GM23338 (cell line): ENCODE results near the gene TMEM38A. TPM values are rescaled to one million over a fixed set of nuclear protein-coding genes. Genes with fewer than 3 reads are reported as not detected.

Experiments used
- ATAC-seq: fragments of 200-7000 bp; cut with Tn5 transposase; 3 replicates; pipeline ENCODE4 v1.9.1; 2020
- DNase-seq: peaks from one replicate; pipeline ENCODE4 v3.0.0-alpha.2; 2015; ENCODE audit warnings: low spot score
- H2AFZ ChIP-seq: fragments of 200-600 bp; sonication (generic); 2 replicates; pipeline ENCODE4 v1.8.0; 2016; ENCODE audit warnings: antibody characterized with exemption, mild to moderate bottlenecking, moderate library complexity
- H3F3A ChIP-seq: fragments of 200-600 bp; sonication (generic); replicated peaks from 2 replicates; pipeline ENCODE4 v1.8.0; 2017; ENCODE audit warnings: antibody characterized with exemption, mixed run types, low read depth
- H3K27ac ChIP-seq: fragments of 200-600 bp; sonication (generic); 2 replicates; pipeline ENCODE4 v1.6.1; 2016; ENCODE audit warnings: low read depth
- H3K27me3 ChIP-seq: fragments of 200-600 bp; sonication (generic); 2 replicates; pipeline ENCODE4 v1.8.0; 2016; ENCODE audit warnings: mild to moderate bottlenecking, mixed run types, moderate library complexity; ENCODE audit not compliant: insufficient read depth
- H3K36me3 ChIP-seq: fragments of 200-600 bp; sonication (generic); 2 replicates; pipeline ENCODE4 v1.8.0; 2016; ENCODE audit warnings: mild to moderate bottlenecking; ENCODE audit not compliant: insufficient read depth
- H3K4me1 ChIP-seq: fragments of 200-600 bp; sonication (generic); 2 replicates; pipeline ENCODE4 v1.8.0; 2016; ENCODE audit warnings: mild to moderate bottlenecking, moderate library complexity; ENCODE audit not compliant: insufficient read depth
- H3K4me2 ChIP-seq: fragments of 200-600 bp; sonication (generic); 2 replicates; pipeline ENCODE4 v1.7.1; 2017; ENCODE audit warnings: mixed run types
- H3K4me3 ChIP-seq: fragments of 200-600 bp; sonication (generic); 2 replicates; pipeline ENCODE4 v1.6.1; 2016; ENCODE audit warnings: mixed run types
- H3K79me2 ChIP-seq: fragments of 200-600 bp; sonication (generic); replicated peaks from 2 replicates; pipeline ENCODE4 v1.8.0; 2017; ENCODE audit warnings: mild to moderate bottlenecking; ENCODE audit not compliant: insufficient read depth
- H3K9me2 ChIP-seq: fragments of 200-600 bp; sonication (generic); 2 replicates; pipeline ENCODE4 v1.8.0; 2017; ENCODE audit not compliant: insufficient read depth
- H4K20me1 ChIP-seq: fragments of 200-600 bp; sonication (generic); replicated peaks from 2 replicates; pipeline ENCODE4 v1.8.0; 2017; ENCODE audit warnings: mild to moderate bottlenecking; ENCODE audit not compliant: insufficient read depth
- H3K27ac Mint-ChIP-seq: 2 replicates; pipeline ENCODE4 v1.8.0; 2020; ENCODE audit warnings: inconsistent platforms, mild to moderate bottlenecking, moderate library complexity, mixed read lengths
- H3K27me3 Mint-ChIP-seq: 3 replicates; pipeline ENCODE4 v1.8.0; 2022; ENCODE audit warnings: low read depth, mild to moderate bottlenecking, moderate library complexity, mixed read lengths, inconsistent platforms; ENCODE audit not compliant: insufficient read depth, poor library complexity
- H3K36me3 Mint-ChIP-seq: 3 replicates; pipeline ENCODE4 v1.8.0; 2021; ENCODE audit warnings: low read depth, mild to moderate bottlenecking, inconsistent platforms, moderate library complexity, mixed read lengths
- H3K4me1 Mint-ChIP-seq: 3 replicates; pipeline ENCODE4 v1.8.0; 2020; ENCODE audit warnings: mild to moderate bottlenecking, inconsistent platforms, mixed read lengths
- H3K4me3 Mint-ChIP-seq: 3 replicates; pipeline ENCODE4 v1.8.0; 2021; ENCODE audit warnings: moderate library complexity, mild to moderate bottlenecking, inconsistent platforms, mixed read lengths
- H3K9me3 Mint-ChIP-seq: 3 replicates; pipeline ENCODE4 v1.8.0; 2020; ENCODE audit warnings: moderate library complexity, mild to moderate bottlenecking, inconsistent platforms, mixed read lengths
- CREB1 ChIP-seq: fragments of 250-450 bp; sonication (Bioruptor Pico); IDR thresholded peaks from 2 replicates; pipeline ENCODE4 v1.5.0; 2020; ENCODE audit warnings: low read depth, mild to moderate bottlenecking, moderate library complexity
- polyA plus RNA-seq: library from polyadenylated mRNA; unstranded; fragments of >200 nt; fragmentation: Nextera tagmentation; extraction: Ambion mirVana; gene quantifications from 2 replicates; pipeline ENCODE4 v1.2.1, GENCODE V29; 2016
- total RNA-seq: library from RNA; depleted of rRNA; stranded (reverse); fragments of >200 nt; shearing (Covaris generic); gene quantifications from 2 replicates; pipeline ENCODE4 v1.2.3, GENCODE V29; 2014
- TF ChIP-seq, protein P1 (sequence below): fragments of 250-450 bp; sonication (Bioruptor Pico); IDR thresholded peaks from 2 replicates; pipeline ENCODE4 v1.5.0; 2020; ENCODE audit warnings: mild to moderate bottlenecking, moderate library complexity
- TF ChIP-seq, protein P2 (sequence below): IDR thresholded peaks from 2 replicates; pipeline ENCODE4 v1.6.1; 2016; ENCODE audit warnings: antibody characterized with exemption

The TMEM38A gene
- total and polyA plus RNA-seq, 2 experiments from 2014 or later = 5.9 to 14.1 TPM

DNA sequence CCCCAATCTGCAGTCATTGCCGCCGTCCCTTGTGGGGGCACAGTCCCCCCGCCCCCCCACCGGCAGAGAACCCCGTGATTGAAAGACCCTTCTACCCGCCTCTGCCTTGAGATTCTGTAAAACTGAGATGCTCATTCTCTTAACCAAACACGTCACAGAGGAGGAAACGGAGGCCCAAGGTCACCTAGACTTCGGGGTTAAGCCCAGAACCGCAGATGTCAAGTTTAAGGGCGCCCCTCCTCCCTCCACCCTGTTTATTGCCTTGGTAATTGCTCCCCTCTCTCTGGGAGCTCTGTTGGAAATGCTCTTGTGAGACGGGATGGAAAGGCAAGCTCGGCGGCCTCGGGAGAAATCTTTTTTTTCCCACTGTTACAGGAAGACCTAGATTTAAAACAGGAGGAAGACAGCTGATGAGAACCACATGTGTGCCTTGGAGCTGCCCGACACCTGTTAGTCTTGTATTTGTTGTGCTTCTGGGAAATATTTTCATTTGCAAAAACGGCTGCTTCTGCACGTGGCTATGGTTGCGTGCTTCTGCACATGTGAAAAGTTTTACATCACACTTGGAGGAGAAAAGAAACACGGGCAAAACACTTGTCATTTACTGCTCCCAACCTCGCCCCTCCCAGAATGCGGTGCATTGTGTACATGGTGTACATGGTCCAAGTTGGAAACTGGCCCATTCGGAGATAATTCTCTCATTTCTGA lies 31.8 kb upstream of the TMEM38A start:
- Mint-ChIP-seq H3K27me3 (peaks cover 21% of the 10 kb centered on the region), H3K36me3 (peaks cover 19% of the 10 kb centered on the region; the same call in 2 of the 3 replicates), H3K9me3 (no peaks in the 10 kb centered on the region; the same call in 2 of the 3 replicates), H3K27ac (peak overlapping the region; percentile 98), H3K4me1 (peaks cover 26% of the 10 kb centered on the region), H3K4me3 (peak overlapping the region; percentile 97)
- H4K20me1 ChIP-seq = peaks cover 23% of the 10 kb centered on the region
- H3F3A ChIP-seq = peaks cover 10% of the 10 kb centered on the region; the same call in 1 of the 2 replicates
- no peaks in the 10 kb centered on the region for H3K9me2 ChIP-seq
- peak overlapping the region; percentile 94 for H3K4me3 ChIP-seq
- H3K27ac ChIP-seq = peak overlapping the region; percentile 94
- H3K27me3 ChIP-seq = no peaks in the 10 kb centered on the region
- ATAC-seq (peak; percentile 22), DNase-seq (peak; percentile 71)
- peak overlapping the region; percentile 84 for H3K4me2 ChIP-seq
- peaks cover 9% of the 10 kb centered on the region for H3K4me1 ChIP-seq
- TF ChIP-seq, protein P1, sequence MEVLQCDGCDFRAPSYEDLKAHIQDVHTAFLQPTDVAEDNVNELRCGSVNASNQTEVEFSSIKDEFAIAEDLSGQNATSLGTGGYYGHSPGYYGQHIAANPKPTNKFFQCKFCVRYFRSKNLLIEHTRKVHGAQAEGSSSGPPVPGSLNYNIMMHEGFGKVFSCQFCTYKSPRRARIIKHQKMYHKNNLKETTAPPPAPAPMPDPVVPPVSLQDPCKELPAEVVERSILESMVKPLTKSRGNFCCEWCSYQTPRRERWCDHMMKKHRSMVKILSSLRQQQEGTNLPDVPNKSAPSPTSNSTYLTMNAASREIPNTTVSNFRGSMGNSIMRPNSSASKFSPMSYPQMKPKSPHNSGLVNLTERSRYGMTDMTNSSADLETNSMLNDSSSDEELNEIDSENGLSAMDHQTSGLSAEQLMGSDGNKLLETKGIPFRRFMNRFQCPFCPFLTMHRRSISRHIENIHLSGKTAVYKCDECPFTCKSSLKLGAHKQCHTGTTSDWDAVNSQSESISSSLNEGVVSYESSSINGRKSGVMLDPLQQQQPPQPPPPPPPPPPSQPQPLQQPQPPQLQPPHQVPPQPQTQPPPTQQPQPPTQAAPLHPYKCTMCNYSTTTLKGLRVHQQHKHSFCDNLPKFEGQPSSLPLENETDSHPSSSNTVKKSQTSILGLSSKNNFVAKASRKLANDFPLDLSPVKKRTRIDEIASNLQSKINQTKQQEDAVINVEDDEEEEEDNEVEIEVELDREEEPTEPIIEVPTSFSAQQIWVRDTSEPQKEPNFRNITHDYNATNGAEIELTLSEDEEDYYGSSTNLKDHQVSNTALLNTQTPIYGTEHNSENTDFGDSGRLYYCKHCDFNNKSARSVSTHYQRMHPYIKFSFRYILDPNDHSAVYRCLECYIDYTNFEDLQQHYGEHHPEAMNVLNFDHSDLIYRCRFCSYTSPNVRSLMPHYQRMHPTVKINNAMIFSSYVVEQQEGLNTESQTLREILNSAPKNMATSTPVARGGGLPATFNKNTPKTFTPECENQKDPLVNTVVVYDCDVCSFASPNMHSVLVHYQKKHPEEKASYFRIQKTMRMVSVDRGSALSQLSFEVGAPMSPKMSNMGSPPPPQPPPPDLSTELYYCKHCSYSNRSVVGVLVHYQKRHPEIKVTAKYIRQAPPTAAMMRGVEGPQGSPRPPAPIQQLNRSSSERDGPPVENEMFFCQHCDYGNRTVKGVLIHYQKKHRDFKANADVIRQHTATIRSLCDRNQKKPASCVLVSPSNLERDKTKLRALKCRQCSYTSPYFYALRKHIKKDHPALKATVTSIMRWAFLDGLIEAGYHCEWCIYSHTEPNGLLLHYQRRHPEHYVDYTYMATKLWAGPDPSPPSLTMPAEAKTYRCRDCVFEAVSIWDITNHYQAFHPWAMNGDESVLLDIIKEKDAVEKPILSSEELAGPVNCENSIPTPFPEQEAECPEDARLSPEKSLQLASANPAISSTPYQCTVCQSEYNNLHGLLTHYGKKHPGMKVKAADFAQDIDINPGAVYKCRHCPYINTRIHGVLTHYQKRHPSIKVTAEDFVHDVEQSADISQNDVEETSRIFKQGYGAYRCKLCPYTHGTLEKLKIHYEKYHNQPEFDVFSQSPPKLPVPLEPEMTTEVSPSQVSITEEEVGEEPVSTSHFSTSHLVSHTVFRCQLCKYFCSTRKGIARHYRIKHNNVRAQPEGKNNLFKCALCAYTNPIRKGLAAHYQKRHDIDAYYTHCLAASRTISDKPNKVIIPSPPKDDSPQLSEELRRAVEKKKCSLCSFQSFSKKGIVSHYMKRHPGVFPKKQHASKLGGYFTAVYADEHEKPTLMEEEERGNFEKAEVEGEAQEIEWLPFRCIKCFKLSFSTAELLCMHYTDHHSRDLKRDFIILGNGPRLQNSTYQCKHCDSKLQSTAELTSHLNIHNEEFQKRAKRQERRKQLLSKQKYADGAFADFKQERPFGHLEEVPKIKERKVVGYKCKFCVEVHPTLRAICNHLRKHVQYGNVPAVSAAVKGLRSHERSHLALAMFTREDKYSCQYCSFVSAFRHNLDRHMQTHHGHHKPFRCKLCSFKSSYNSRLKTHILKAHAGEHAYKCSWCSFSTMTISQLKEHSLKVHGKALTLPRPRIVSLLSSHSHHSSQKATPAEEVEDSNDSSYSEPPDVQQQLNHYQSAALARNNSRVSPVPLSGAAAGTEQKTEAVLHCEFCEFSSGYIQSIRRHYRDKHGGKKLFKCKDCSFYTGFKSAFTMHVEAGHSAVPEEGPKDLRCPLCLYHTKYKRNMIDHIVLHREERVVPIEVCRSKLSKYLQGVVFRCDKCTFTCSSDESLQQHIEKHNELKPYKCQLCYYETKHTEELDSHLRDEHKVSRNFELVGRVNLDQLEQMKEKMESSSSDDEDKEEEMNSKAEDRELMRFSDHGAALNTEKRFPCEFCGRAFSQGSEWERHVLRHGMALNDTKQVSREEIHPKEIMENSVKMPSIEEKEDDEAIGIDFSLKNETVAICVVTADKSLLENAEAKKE (CRISPR knock-in tag) = no peak
- peak; percentile 43; the same call in 1 of the 2 replicates for TF ChIP-seq CREB1 (CRISPR knock-in tag)
- H3K79me2 ChIP-seq = peaks cover 53% of the 10 kb centered on the region
- no peak overlapping the region; the same call in none of the 2 replicates for H2AFZ ChIP-seq
- H3K36me3 ChIP-seq = no peaks in the 10 kb centered on the region

DNA sequence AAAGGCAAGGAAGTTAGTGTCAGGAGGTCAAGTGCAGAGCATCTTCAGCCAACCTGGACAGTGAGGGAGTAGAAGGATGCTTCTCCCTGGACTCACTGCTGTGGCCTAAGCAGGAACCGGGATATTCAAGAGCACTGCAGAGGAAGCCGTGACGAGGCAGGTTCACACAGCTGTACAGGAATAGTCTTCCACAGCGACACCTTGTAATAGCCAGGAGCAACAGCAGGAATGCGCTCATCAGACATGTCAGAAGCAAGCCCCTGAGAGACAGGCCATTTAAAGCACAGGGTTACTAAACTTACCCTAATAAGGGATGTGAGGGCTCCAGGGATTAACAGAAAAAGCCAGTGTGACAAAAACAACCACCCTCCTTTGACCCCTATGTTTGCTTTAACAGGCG lies 29.5 kb upstream of the TMEM38A start:
- H3K4me2 ChIP-seq = no peak overlapping the region
- TF ChIP-seq, protein P2, sequence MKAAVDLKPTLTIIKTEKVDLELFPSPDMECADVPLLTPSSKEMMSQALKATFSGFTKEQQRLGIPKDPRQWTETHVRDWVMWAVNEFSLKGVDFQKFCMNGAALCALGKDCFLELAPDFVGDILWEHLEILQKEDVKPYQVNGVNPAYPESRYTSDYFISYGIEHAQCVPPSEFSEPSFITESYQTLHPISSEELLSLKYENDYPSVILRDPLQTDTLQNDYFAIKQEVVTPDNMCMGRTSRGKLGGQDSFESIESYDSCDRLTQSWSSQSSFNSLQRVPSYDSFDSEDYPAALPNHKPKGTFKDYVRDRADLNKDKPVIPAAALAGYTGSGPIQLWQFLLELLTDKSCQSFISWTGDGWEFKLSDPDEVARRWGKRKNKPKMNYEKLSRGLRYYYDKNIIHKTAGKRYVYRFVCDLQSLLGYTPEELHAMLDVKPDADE = no peak
- peaks cover 4% of the 10 kb centered on the region for H4K20me1 ChIP-seq
- no peak for ATAC-seq
- H3F3A ChIP-seq = peaks cover 10% of the 10 kb centered on the region; the same call in 1 of the 2 replicates
- no peak overlapping the region for H3K4me3 Mint-ChIP-seq
- H3K36me3 Mint-ChIP-seq = peaks cover 25% of the 10 kb centered on the region
- peaks cover 45% of the 10 kb centered on the region for H3K79me2 ChIP-seq
- H3K9me3 Mint-ChIP-seq = no peaks in the 10 kb centered on the region; the same call in 2 of the 3 replicates
- no peaks in the 10 kb centered on the region for H3K27me3 ChIP-seq
- no peak overlapping the region for H2AFZ ChIP-seq
- DNase-seq = no peak
- H3K4me1 ChIP-seq = peaks cover 5% of the 10 kb centered on the region
- H3K4me3 ChIP-seq = no peak overlapping the region
- H3K27ac ChIP-seq = 0 out of 2 replicates have a peak overlapping the region, but pooled peaks have one; percentile 26
- H3K4me1 Mint-ChIP-seq = peaks cover 12% of the 10 kb centered on the region
- no peaks in the 10 kb centered on the region for H3K36me3 ChIP-seq
- no peaks in the 10 kb centered on the region for H3K9me2 ChIP-seq
- no peak overlapping the region for H3K27ac Mint-ChIP-seq
- peaks cover 21% of the 10 kb centered on the region for H3K27me3 Mint-ChIP-seq
